ENCODE data around the gene VEPH1. TPM values are rescaled to one million over a fixed set of nuclear protein-coding genes. Genes with fewer than 3 reads are reported as not detected.

The VEPH1 gene
- polyA plus RNA-seq, 2 of the 4 experiments (the other 2 are of a cell fraction), result 0.04 to 0.16 TPM

- ChIA-PET POLR2A (no interaction called here), CTCF (interaction anchor here (0.7 to 1.0 kb wide), 6 partner anchors 20 to 246 kb away, joined by 3 to 4 read pairs (median 4); no protein-coding TSS in a partner anchor)
- no peaks in the 10 kb centered on the region for H3K9me3 ChIP-seq
- peak in 1 of 2 experiments; percentile 49 for DNase-seq (ENCODE audit: low read depth in 1 of 2, low spot score in 1 of 2)
- TF ChIP-seq CTCF (IDR thresholded peaks at IDR 0.05), result peak; percentile 74
- no peak for TF ChIP-seq HOXA7 (CRISPR knock-in tag; IDR thresholded peaks at IDR 0.05)
- TF ChIP-seq RAD21 (conservative IDR thresholded peaks at IDR 0.05 in 1 of 2, IDR thresholded peaks at IDR 0.05 in 1 of 2), result peak; percentile 79 to 83
- no peak for TF ChIP-seq RFX5 (IDR thresholded peaks at IDR 0.05)
- TF ChIP-seq, protein P1, sequence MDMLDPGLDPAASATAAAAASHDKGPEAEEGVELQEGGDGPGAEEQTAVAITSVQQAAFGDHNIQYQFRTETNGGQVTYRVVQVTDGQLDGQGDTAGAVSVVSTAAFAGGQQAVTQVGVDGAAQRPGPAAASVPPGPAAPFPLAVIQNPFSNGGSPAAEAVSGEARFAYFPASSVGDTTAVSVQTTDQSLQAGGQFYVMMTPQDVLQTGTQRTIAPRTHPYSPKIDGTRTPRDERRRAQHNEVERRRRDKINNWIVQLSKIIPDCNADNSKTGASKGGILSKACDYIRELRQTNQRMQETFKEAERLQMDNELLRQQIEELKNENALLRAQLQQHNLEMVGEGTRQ (IDR thresholded peaks at IDR 0.05), result no peak
- peak; percentile 83 for TF ChIP-seq SMC3 (IDR thresholded peaks at IDR 0.05)
- WGBS (ENCODE audit: missing lambda C conversion rate), result 32% methylated on average over 3 of the region's 3 CpGs
- H3K27ac ChIP-seq, result no peak overlapping the region
- FAIRE-seq, result peak; percentile 67
- ATAC-seq, result peak; percentile 62 to 76; a peak in 4 of 6 replicates
- H3K4me1 ChIP-seq, result peaks cover 5% of the 10 kb centered on the region; the same call in 1 of the 3 replicates
- no peak overlapping the region for H3K4me3 ChIP-seq
- no peak overlapping the region for H3K4me2 ChIP-seq
Observed at GRCh38 chr3:157447026-157447694, 56.1 kb downstream of the VEPH1 start.

- no peak for FAIRE-seq
- POLR2A ChIA-PET, result no interaction called here
- Histone ChIP-seq H3K9me3 (no peaks in the 10 kb centered on the region), H3K27ac (no peak overlapping the region), H3K4me2 (no peak overlapping the region), H3K4me3 (no peak overlapping the region), H3K4me1 (peaks cover 5% of the 10 kb centered on the region; the same call in 1 of the 3 replicates)
- CTCF ChIA-PET, result interaction anchor here (0.9 to 4.9 kb wide), 5 partner anchors 9 to 244 kb away, joined by 3 to 22 read pairs (median 3); partner anchors contain the start of gene PTX3
- TF ChIP-seq, protein P2, sequence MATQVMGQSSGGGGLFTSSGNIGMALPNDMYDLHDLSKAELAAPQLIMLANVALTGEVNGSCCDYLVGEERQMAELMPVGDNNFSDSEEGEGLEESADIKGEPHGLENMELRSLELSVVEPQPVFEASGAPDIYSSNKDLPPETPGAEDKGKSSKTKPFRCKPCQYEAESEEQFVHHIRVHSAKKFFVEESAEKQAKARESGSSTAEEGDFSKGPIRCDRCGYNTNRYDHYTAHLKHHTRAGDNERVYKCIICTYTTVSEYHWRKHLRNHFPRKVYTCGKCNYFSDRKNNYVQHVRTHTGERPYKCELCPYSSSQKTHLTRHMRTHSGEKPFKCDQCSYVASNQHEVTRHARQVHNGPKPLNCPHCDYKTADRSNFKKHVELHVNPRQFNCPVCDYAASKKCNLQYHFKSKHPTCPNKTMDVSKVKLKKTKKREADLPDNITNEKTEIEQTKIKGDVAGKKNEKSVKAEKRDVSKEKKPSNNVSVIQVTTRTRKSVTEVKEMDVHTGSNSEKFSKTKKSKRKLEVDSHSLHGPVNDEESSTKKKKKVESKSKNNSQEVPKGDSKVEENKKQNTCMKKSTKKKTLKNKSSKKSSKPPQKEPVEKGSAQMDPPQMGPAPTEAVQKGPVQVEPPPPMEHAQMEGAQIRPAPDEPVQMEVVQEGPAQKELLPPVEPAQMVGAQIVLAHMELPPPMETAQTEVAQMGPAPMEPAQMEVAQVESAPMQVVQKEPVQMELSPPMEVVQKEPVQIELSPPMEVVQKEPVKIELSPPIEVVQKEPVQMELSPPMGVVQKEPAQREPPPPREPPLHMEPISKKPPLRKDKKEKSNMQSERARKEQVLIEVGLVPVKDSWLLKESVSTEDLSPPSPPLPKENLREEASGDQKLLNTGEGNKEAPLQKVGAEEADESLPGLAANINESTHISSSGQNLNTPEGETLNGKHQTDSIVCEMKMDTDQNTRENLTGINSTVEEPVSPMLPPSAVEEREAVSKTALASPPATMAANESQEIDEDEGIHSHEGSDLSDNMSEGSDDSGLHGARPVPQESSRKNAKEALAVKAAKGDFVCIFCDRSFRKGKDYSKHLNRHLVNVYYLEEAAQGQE (IDR thresholded peaks at IDR 0.05), result no peak
- TF ChIP-seq NR3C1 (IDR thresholded peaks at IDR 0.05), result no peak
- peak; percentile 83 to 86 for TF ChIP-seq CEBPB (IDR thresholded peaks at IDR 0.05)
- ATAC-seq, result no peak
- DNase-seq (ENCODE audit: low read depth in 1 of 2, low spot score in 1 of 2), result no peak
- WGBS (ENCODE audit: missing lambda C conversion rate), result 86% methylated on average over 1 of the region's 1 CpG
Observed at GRCh38 chr3:157445857-157446256, 57.4 kb downstream of the VEPH1 start.

GRCh38 chr3:157444797-157445184 is 58.4 kb downstream of the VEPH1 start:
- CTCF ChIA-PET, result interaction anchor here (2.1 to 4.9 kb wide), 2 partner anchors 240 to 243 kb away, joined by 9 to 22 read pairs; no protein-coding TSS in a partner anchor
- Histone ChIP-seq H3K9me3 (no peaks in the 10 kb centered on the region), H3K27ac (no peak overlapping the region), H3K4me3 (no peak overlapping the region), H3K4me1 (peaks cover 5% of the 10 kb centered on the region; the same call in 1 of the 3 replicates), H3K4me2 (no peak overlapping the region)
- POLR2A ChIA-PET, result no interaction called here
- DNase-seq (ENCODE audit: low read depth in 1 of 2, low spot score in 1 of 2) (no peak), ATAC-seq (no peak), FAIRE-seq (no peak)
- 82% methylated on average over 1 of the region's 1 CpG for WGBS (ENCODE audit: missing lambda C conversion rate)
- no peak for TF ChIP-seq HOXB13 (CRISPR knock-in tag; IDR thresholded peaks at IDR 0.05; ENCODE audit: low read depth)
- no peak for TF ChIP-seq FOSB (CRISPR knock-in tag; IDR thresholded peaks at IDR 0.05)
- no peak for TF ChIP-seq POLR2A (IDR thresholded peaks at IDR 0.05; ENCODE audit: low read length)
- TF ChIP-seq CHD2 (IDR thresholded peaks at IDR 0.05; ENCODE audit: low read length, partially characterized antibody), result no peak
- no peak for TF ChIP-seq MAZ (IDR thresholded peaks at IDR 0.05; ENCODE audit: borderline replicate concordance, low read depth, low read length)
- TF ChIP-seq EHF (CRISPR knock-in tag; IDR thresholded peaks at IDR 0.05), result no peak
- no peak for TF ChIP-seq CHD4 (IDR thresholded peaks at IDR 0.05; ENCODE audit: borderline replicate concordance)
- no peak for TF ChIP-seq POLR2AphosphoS2 (conservative IDR thresholded peaks at IDR 0.05; ENCODE audit: low read length)
- TF ChIP-seq, protein P3, sequence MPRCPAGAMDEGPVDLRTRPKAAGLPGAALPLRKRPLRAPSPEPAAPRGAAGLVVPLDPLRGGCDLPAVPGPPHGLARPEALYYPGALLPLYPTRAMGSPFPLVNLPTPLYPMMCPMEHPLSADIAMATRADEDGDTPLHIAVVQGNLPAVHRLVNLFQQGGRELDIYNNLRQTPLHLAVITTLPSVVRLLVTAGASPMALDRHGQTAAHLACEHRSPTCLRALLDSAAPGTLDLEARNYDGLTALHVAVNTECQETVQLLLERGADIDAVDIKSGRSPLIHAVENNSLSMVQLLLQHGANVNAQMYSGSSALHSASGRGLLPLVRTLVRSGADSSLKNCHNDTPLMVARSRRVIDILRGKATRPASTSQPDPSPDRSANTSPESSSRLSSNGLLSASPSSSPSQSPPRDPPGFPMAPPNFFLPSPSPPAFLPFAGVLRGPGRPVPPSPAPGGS (IDR thresholded peaks at IDR 0.05), result no peak
- TF ChIP-seq RARB (CRISPR knock-in tag; IDR thresholded peaks at IDR 0.05), result no peak
- TF ChIP-seq PBX3 (IDR thresholded peaks at IDR 0.05), result no peak
- TF ChIP-seq TFCP2L1 (CRISPR knock-in tag; IDR thresholded peaks at IDR 0.05), result no peak
- TF ChIP-seq ZFP36 (IDR thresholded peaks at IDR 0.05; ENCODE audit: borderline replicate concordance, partially characterized antibody), result no peak
- TF ChIP-seq RAD21 (conservative IDR thresholded peaks at IDR 0.05 in 1 of 2, IDR thresholded peaks at IDR 0.05 in 1 of 2), result no peak
- TF ChIP-seq KDM5A (IDR thresholded peaks at IDR 0.05), result no peak
- no peak for TF ChIP-seq GATA3 (IDR thresholded peaks at IDR 0.05; ENCODE audit: borderline replicate concordance)

All from A549 (cell line).